ENCODE data around the gene CEP85L. TPM values are rescaled to one million over a fixed set of nuclear protein-coding genes. Genes with fewer than 3 reads are reported as not detected.

CEP85L gene
- total RNA-seq, 1 experiment from 2014 or later, result 4.9 TPM

GRCh38 chr6:118501765-118502164 is 149.6 kb downstream of the CEP85L start:
- no peaks in the 10 kb centered on the region for H3K9me3 ChIP-seq (ENCODE audit: control insufficient read depth in 1 of 2, insufficient read depth in 1 of 2, low read depth in 1 of 2, low read length in 2 of 2)
- ChIA-PET RAD21 (ENCODE audit: low non-redundant PET in 1 of 2, low total read pairs in 2 of 2, uncharacterized antibody in 2 of 2, unreplicated experiment in 2 of 2) (no interaction called here), POLR2A (no interaction called here), CTCF (no interaction called here)
- no peak overlapping the region for H3K9ac ChIP-seq (ENCODE audit: low read length)
- H3K27ac ChIP-seq (ENCODE audit: low read depth, low read length), result no peak overlapping the region
- no peak overlapping the region for H2AFZ ChIP-seq (ENCODE audit: low read depth, low read length, poor library complexity, severe bottlenecking)
- no peak overlapping the region for H3K4me2 ChIP-seq (ENCODE audit: low read length)
- no peak for TF ChIP-seq TCF7L2 (IDR thresholded peaks at IDR 0.05; ENCODE audit: borderline replicate concordance, extremely low read depth, insufficient read depth, insufficient read length)
- no peak for TF ChIP-seq MAX (IDR thresholded peaks at IDR 0.05)
- TF ChIP-seq POLR2A (IDR thresholded peaks at IDR 0.05; ENCODE audit: borderline replicate concordance, extremely low read depth, insufficient read depth, insufficient read length), result no peak
- no peak for TF ChIP-seq EZH2phosphoT487 (IDR thresholded peaks at IDR 0.05; ENCODE audit: borderline replicate concordance)
- TF ChIP-seq ELF1 (IDR thresholded peaks at IDR 0.05; ENCODE audit: borderline replicate concordance, low read depth), result no peak
- TF ChIP-seq POLR2AphosphoS5 (IDR thresholded peaks at IDR 0.05; ENCODE audit: low read depth, low read length), result no peak
- TF ChIP-seq EGR1 (IDR thresholded peaks at IDR 0.05; ENCODE audit: low read depth), result no peak
- no peak for TF ChIP-seq CTCF (IDR thresholded peaks at IDR 0.05 in 2 of 3, conservative IDR thresholded peaks at IDR 0.05 in 1 of 3; ENCODE audit: borderline replicate concordance in 1 of 3, insufficient read depth in 1 of 3, low read depth in 2 of 3, low read length in 2 of 3)
- no peak for TF ChIP-seq CBX3 (IDR thresholded peaks at IDR 0.05; ENCODE audit: low read depth)
- no peak for TF ChIP-seq CEBPB (IDR thresholded peaks at IDR 0.05; ENCODE audit: low read depth)
- no peak for TF ChIP-seq FOSL1 (IDR thresholded peaks at IDR 0.05; ENCODE audit: low read depth)
- TF ChIP-seq SP1 (IDR thresholded peaks at IDR 0.05; ENCODE audit: low read depth), result no peak
- TF ChIP-seq EZH2 (IDR thresholded peaks at IDR 0.05), result no peak
- TF ChIP-seq SRF (IDR thresholded peaks at IDR 0.05; ENCODE audit: low read depth), result no peak
- TF ChIP-seq ZBTB33 (IDR thresholded peaks at IDR 0.05; ENCODE audit: extremely low read depth, insufficient replicate concordance, low read length), result no peak
- no peaks in the 10 kb centered on the region for H3K36me3 ChIP-seq (ENCODE audit: control insufficient read depth in 1 of 2, insufficient read depth in 2 of 2, low read length in 2 of 2)
- no peaks in the 10 kb centered on the region for H3K79me2 ChIP-seq (ENCODE audit: insufficient read depth, low read length)
- H4K20me1 ChIP-seq (ENCODE audit: insufficient read depth), result no peaks in the 10 kb centered on the region
- DNase-seq (ENCODE audit: low read depth, low spot score), result no peak
- no peaks in the 10 kb centered on the region for H3K9me2 ChIP-seq (ENCODE audit: insufficient read depth)
- no TSS peak for BruUV-seq (replicated peaks)
- H3K4me1 ChIP-seq (ENCODE audit: control insufficient read depth in 1 of 2, insufficient read depth in 2 of 2, low read length in 2 of 2), result peaks cover 0 to 2% of the 10 kb centered on the region in 2 experiments; a peak in 1 of 4 replicates
- intact Hi-C loops (cut with micrococcal nuclease), result loop anchor here (10.0 kb wide), 1 partner anchor 657 kb away; no protein-coding TSS in a partner anchor
- H3K27me3 ChIP-seq (ENCODE audit: insufficient read depth, low read length), result no peaks in the 10 kb centered on the region
- ATAC-seq, result no peak
- no peak overlapping the region for H3K4me3 ChIP-seq (replicated peaks in 1 of 2; ENCODE audit: low read depth in 1 of 2, low read length in 2 of 2)

All from HCT116 (cell line).